HepG2 (cell line): Measurements from ENCODE around the gene CAP2. TPM values are rescaled to one million over a fixed set of nuclear protein-coding genes. Genes with fewer than 3 reads are reported as not detected.

Experiments
- ATAC-seq: fragments of 200-7000 bp; cut with Tn5 transposase; 3 replicates; pipeline ENCODE4 v1.9.1; 2020; ENCODE audit warnings: mild to moderate bottlenecking, moderate library complexity
- BruUV-seq: library from RNA; stranded (reverse); fragments of 400-500 nt; replicated peaks from 2 replicates; lab custom pipeline; 2021; lab: Mats Ljungman, UMichigan
- CTCF ChIA-PET: fragments of 300-600 bp; formaldehyde crosslinking; extraction: SDS; loops from one replicate; lab custom pipeline; 2021; ENCODE audit warnings: low total read pairs, inconsistent platforms, low intra/inter-chr PET ratio; lab: Yijun Ruan, JAX
- POLR2A ChIA-PET: fragments of 350-600 bp; sonication (Branson Sonifier 250); formaldehyde crosslinking; loops from one replicate; lab custom pipeline; 2020; ENCODE audit warnings: antibody characterized with exemption, inconsistent platforms; lab: Yijun Ruan, JAX
- DNase-seq: peaks from one replicate; pipeline ENCODE4 v3.0.0-alpha.2; 2015; ENCODE audit warnings: low spot score
- FAIRE-seq: peaks from 3 replicates; lab custom pipeline; 2011; peaks lifted over from hg19 to GRCh38; lab: Jason Lieb, UNC
- H2AFZ ChIP-seq: one replicate; pipeline ENCODE4 v1.6.1; 2011; ENCODE audit warnings: low read length, inconsistent platforms
- H3K27ac ChIP-seq: fragments of 300-600 bp; 3 replicates; pipeline ENCODE4 v1.8.0; 2011; ENCODE audit warnings: mixed run types, mild to moderate bottlenecking, mixed read lengths, low read length, inconsistent platforms; ENCODE audit not compliant: insufficient read depth; ENCODE audit errors: extremely low read length
- H3K27me3 ChIP-seq, 2 experiments: fragments of 200-600 bp in 1 of 2; 2 replicates in 1 of 2; 3 replicates in 1 of 2; pipeline versions ENCODE4 v1.6.0 to v1.8.0; 2011; ENCODE audit warnings: low read length in 2 of 2, mild to moderate bottlenecking in 2 of 2, moderate library complexity in 2 of 2, inconsistent platforms in 1 of 2; ENCODE audit not compliant: insufficient read depth in 2 of 2, control insufficient read depth in 1 of 2
- H3K36me3 ChIP-seq, 2 experiments: fragments of 200-600 bp in 1 of 2; replicated peaks in 1 of 2; 2 replicates in 1 of 2; 3 replicates in 1 of 2; pipeline versions ENCODE4 v1.5.1 to v1.8.0; 2011; ENCODE audit warnings: low read length in 2 of 2, inconsistent platforms in 1 of 2; ENCODE audit not compliant: insufficient read depth in 2 of 2, control insufficient read depth in 1 of 2
- H3K4me1 ChIP-seq: 2 replicates; pipeline ENCODE4 v1.5.1; 2012; ENCODE audit warnings: low read length, inconsistent platforms; ENCODE audit not compliant: insufficient read depth
- H3K4me2 ChIP-seq: 2 replicates; pipeline ENCODE4 v1.6.0; 2011; ENCODE audit warnings: low read depth, low read length, inconsistent platforms
- H3K4me3 ChIP-seq, 3 experiments: fragments of 200-600 bp in 1 of 3; sonication (generic), shearing (Covaris generic) in 1 of 3; replicated peaks in 1 of 3; 2 replicates each; pipeline ENCODE4 v1.5.1; 2011 to 2016; ENCODE audit warnings: low read length in 3 of 3, inconsistent platforms in 2 of 3, low read depth in 2 of 3, mild to moderate bottlenecking in 2 of 3, control low read depth in 1 of 3, mixed read lengths in 1 of 3; ENCODE audit not compliant: insufficient read depth in 1 of 3
- H3K79me2 ChIP-seq: one replicate; pipeline ENCODE4 v1.6.1; 2011; ENCODE audit warnings: low read length, inconsistent platforms; ENCODE audit not compliant: insufficient read depth
- H3K9ac ChIP-seq: 2 replicates; pipeline ENCODE4 v1.6.0; 2011; ENCODE audit warnings: mild to moderate bottlenecking, low read depth, low read length, inconsistent platforms; ENCODE audit not compliant: insufficient read depth
- H3K9me3 ChIP-seq: 2 replicates; pipeline ENCODE4 v1.5.1; 2012; ENCODE audit warnings: mild to moderate bottlenecking, low read length
- H4K20me1 ChIP-seq: 2 replicates; pipeline ENCODE4 v1.6.0; 2011; ENCODE audit warnings: inconsistent platforms, mild to moderate bottlenecking, low read length, moderate library complexity; ENCODE audit not compliant: insufficient read depth
- ADNP ChIP-seq: sonication (generic); formaldehyde crosslinking; IDR thresholded peaks from 2 replicates; pipeline ENCODE4 v1.4.0; 2020; ENCODE audit warnings: missing genetic modification reagents
- DNMT1 ChIP-seq: sonication (generic); formaldehyde crosslinking; IDR thresholded peaks from 2 replicates; pipeline ENCODE4 v1.5.1; 2020; ENCODE audit warnings: mild to moderate bottlenecking, missing genetic modification reagents
- GTF2F1 ChIP-seq: fragments of 150-350 bp; IDR thresholded peaks from 2 replicates; pipeline ENCODE4 v1.6.1; 2014; ENCODE audit warnings: low read length
- KAT8 ChIP-seq: IDR thresholded peaks from 2 replicates; pipeline ENCODE4 v1.6.1; 2016; ENCODE audit warnings: missing genetic modification reagents, missing compliant biosample characterization
- PHF8 ChIP-seq: sonication (generic); formaldehyde crosslinking; IDR thresholded peaks from 2 replicates; pipeline ENCODE4 v1.5.0; 2020; ENCODE audit warnings: missing genetic modification reagents
- RBM39 ChIP-seq: fragments of 200-400 bp; formaldehyde crosslinking; IDR thresholded peaks from one replicate; pipeline ENCODE4 v1.6.1; 2018; ENCODE audit warnings: antibody characterized with exemption, mild to moderate bottlenecking, low read depth, low read length; ENCODE audit not compliant: poor library complexity, severe bottlenecking
- SALL1 ChIP-seq: sonication (generic); formaldehyde crosslinking; IDR thresholded peaks from 2 replicates; pipeline ENCODE4 v1.8.0; 2022; ENCODE audit warnings: mild to moderate bottlenecking, missing genetic modification reagents
- WIZ ChIP-seq: sonication (generic); formaldehyde crosslinking; IDR thresholded peaks from 2 replicates; pipeline ENCODE4 v1.5.1; 2020; ENCODE audit warnings: mild to moderate bottlenecking, missing genetic modification reagents
- ZBTB38 ChIP-seq: sonication (generic); formaldehyde crosslinking; IDR thresholded peaks from 2 replicates; pipeline ENCODE4 v1.5.1; 2020; ENCODE audit warnings: mild to moderate bottlenecking, missing genetic modification reagents
- ZNF496 ChIP-seq: sonication (generic); formaldehyde crosslinking; IDR thresholded peaks from 2 replicates; pipeline ENCODE4 v1.8.1; 2023; ENCODE audit warnings: mild to moderate bottlenecking, moderate library complexity, missing genetic modification reagents; ENCODE audit not compliant: insufficient replicate concordance
- ZNF550 ChIP-seq: sonication (generic); formaldehyde crosslinking; IDR thresholded peaks from 2 replicates; pipeline ENCODE4 v1.4.0; 2020; ENCODE audit warnings: mild to moderate bottlenecking, missing genetic modification reagents, borderline replicate concordance
- ZNF678 ChIP-seq: sonication (generic); formaldehyde crosslinking; IDR thresholded peaks from 2 replicates; pipeline ENCODE4 v1.4.0; 2020; ENCODE audit warnings: mild to moderate bottlenecking, missing genetic modification reagents
- ZSCAN31 ChIP-seq: sonication (generic); formaldehyde crosslinking; IDR thresholded peaks from 2 replicates; pipeline ENCODE4 v1.5.0; 2020; ENCODE audit warnings: low read depth, mild to moderate bottlenecking, missing genetic modification reagents
- WGBS: methylation state at CpG from one replicate; pipeline ENCODE4 v1.1.6; 2017; ENCODE audit warnings: low lambda C conversion rate; 5-methylcytosine and 5-hydroxymethylcytosine counted together
- in situ Hi-C: cut with HindIII; loops from 2 replicates; pipeline ENCODE4 v1.10.0; 2017; ENCODE audit warnings: low pct_unique_long_range_greater_than_20kb; ENCODE audit not compliant: extremely low pct_ligation_motif_present
- intact Hi-C: fragments of 100-400 bp; cut with micrococcal nuclease; formaldehyde crosslinking; loops from one replicate; pipeline ENCODE4 v1.10.0; 2022; ENCODE audit not compliant: unreplicated experiment
- polyA plus RNA-seq, 8 experiments: library from polyadenylated mRNA; depleted of rRNA in 3 of 8; stranded (reverse) in 7 of 8; unstranded in 1 of 8; fragments of >200 nt; fragmentation: Illumina TruSeq in 4 of 8; extraction: Trizol in 4 of 8; gene quantifications; 2 replicates each; pipeline versions ENCODE4 v1.2.1 to v1.2.3, GENCODE V29; 2011 to 2016; ENCODE audit warnings: low read depth in 4 of 8, missing spikeins in 1 of 8, mixed read lengths in 1 of 8; ENCODE audit not compliant: insufficient read depth in 1 of 8
- total RNA-seq, 5 experiments: library from RNA; depleted of rRNA; stranded (reverse); fragments of >200 nt; fragmentation: Illumina TruSeq; extraction: Trizol; gene quantifications; 2 replicates each; pipeline ENCODE4 v1.2.3, GENCODE V29; 2016; ENCODE audit warnings: low read depth in 1 of 5
- TF ChIP-seq, protein P1 (sequence below): IDR thresholded peaks from 2 replicates; pipeline ENCODE4 v1.6.1; 2016; ENCODE audit warnings: mild to moderate bottlenecking
- TF ChIP-seq, protein P2 (sequence below): sonication (generic); formaldehyde crosslinking; IDR thresholded peaks from 2 replicates; pipeline ENCODE4 v1.4.0; 2020; ENCODE audit warnings: mild to moderate bottlenecking, missing genetic modification reagents
- TF ChIP-seq, protein P3 (sequence below): sonication (generic); formaldehyde crosslinking; IDR thresholded peaks from 2 replicates; pipeline ENCODE4 v1.8.1; 2023; ENCODE audit warnings: missing genetic modification reagents, mild to moderate bottlenecking, borderline replicate concordance

Gene CAP2
- total and polyA plus RNA-seq, 2 of the 13 experiments (the other 11 are each of a cell fraction or from before 2014, with no cell fraction given) = 7.9 to 53.1 TPM

DNA sequence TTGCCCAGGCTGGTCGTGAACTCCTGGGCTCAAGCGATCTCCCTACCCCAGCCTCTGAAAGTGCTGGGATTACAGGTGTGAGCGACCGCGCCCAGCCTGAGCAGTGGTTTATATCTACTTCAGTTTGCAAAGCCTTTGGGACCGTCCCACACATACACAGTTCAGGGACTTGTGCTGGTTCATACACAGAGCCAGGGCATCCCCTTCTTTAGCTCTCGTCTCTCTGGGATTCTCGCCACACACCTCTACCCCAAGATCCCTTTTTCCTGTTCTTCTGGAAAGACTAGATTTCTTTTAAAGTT, 12.5 kb downstream of the CAP2 start:
- ATAC-seq = peak; percentile 67
- ChIA-PET CTCF (no interaction called here), POLR2A (interaction anchor here (2.4 kb wide), 1 partner anchor 12 kb away, joined by 8 read pairs; the partner anchor contains the start of gene CAP2)
- Histone ChIP-seq H3K4me1 (peaks cover 37% of the 10 kb centered on the region), H3K27ac (peak overlapping the region; percentile 54), H3K4me2 (peak overlapping the region; percentile 62; the same call in 1 of the 2 replicates), H3K9me3 (0 out of 2 replicates have a peak, but pooled peaks cover 4% of the 10 kb centered on the region), H4K20me1 (no peaks in the 10 kb centered on the region), H3K4me3 (peak overlapping the region in 1 of 3 experiments; percentile 9; a peak in 2 of 6 replicates), H3K9ac (0 out of 2 replicates have a peak overlapping the region, but pooled peaks have one; percentile 17), H3K79me2 (peaks cover 12% of the 10 kb centered on the region), H3K27me3 (no peaks in the 10 kb centered on the region), H3K36me3 (no peaks in the 10 kb centered on the region), H2AFZ (no peak overlapping the region)
- FAIRE-seq = no peak
- intact Hi-C loops (no loop called here), in situ Hi-C loops (no loop called here)
- TF ChIP-seq ZBTB38 (CRISPR knock-in tag) (peak; percentile 71), SALL1 (CRISPR knock-in tag) (no peak), KAT8 (CRISPR knock-in tag) (0 out of 2 replicates have a peak, but pooled peaks have one; percentile 2)
- TF ChIP-seq, protein P1, sequence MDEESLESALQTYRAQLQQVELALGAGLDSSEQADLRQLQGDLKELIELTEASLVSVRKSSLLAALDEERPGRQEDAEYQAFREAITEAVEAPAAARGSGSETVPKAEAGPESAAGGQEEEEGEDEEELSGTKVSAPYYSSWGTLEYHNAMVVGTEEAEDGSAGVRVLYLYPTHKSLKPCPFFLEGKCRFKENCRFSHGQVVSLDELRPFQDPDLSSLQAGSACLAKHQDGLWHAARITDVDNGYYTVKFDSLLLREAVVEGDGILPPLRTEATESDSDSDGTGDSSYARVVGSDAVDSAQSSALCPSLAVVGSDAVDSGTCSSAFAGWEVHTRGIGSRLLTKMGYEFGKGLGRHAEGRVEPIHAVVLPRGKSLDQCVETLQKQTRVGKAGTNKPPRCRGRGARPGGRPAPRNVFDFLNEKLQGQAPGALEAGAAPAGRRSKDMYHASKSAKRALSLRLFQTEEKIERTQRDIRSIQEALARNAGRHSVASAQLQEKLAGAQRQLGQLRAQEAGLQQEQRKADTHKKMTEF (CRISPR knock-in tag) = no peak
- 88% methylated on average over 8 of the region's 8 CpGs for WGBS
- no peak for DNase-seq
- no TSS peak for BruUV-seq

DNA sequence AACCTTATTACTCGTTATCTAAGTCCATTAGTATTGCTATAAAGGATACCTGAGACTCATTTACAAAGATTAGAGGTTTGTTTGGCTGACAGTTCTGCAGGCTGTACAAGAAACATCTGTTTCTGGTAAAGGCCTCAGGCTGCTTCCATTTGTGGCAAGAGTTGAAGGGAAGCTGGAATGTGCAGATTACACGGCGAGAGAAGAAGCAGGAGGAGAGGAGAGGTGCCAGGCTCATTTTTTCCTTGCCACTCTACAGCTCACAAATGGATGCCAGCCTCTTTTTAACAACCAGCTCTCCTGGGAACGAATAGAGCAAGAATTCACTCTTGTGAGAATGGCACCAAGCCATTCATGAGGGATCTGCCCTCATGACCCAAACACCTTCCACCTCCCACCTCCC, 14.7 kb downstream of the CAP2 start:
- DNase-seq (no peak), ATAC-seq (no peak), FAIRE-seq (no peak)
- Histone ChIP-seq H3K36me3 (no peaks in the 10 kb centered on the region), H3K4me1 (peaks cover 37% of the 10 kb centered on the region), H2AFZ (no peak overlapping the region), H3K4me3 (no peak overlapping the region), H3K27me3 (no peaks in the 10 kb centered on the region), H3K9ac (no peak overlapping the region), H4K20me1 (no peaks in the 10 kb centered on the region), H3K4me2 (no peak overlapping the region), H3K79me2 (peaks cover 6% of the 10 kb centered on the region), H3K9me3 (0 out of 2 replicates have a peak, but pooled peaks cover 4% of the 10 kb centered on the region), H3K27ac (no peak overlapping the region)
- intact Hi-C loops (no loop called here), in situ Hi-C loops (no loop called here)
- CTCF ChIA-PET = no interaction called here
- no TSS peak for BruUV-seq
- WGBS = 95% methylated on average over 4 of the region's 4 CpGs
- POLR2A ChIA-PET = interaction anchor here (1.0 kb wide), 1 partner anchor 13 kb away, joined by 3 read pairs; no protein-coding TSS in a partner anchor
- no peak for TF ChIP-seq DNMT1 (CRISPR knock-in tag)
- TF ChIP-seq RBM39 = no peak
- TF ChIP-seq ZNF550 (CRISPR knock-in tag) = no peak
- no peak for TF ChIP-seq ZSCAN31
- TF ChIP-seq, protein P2, sequence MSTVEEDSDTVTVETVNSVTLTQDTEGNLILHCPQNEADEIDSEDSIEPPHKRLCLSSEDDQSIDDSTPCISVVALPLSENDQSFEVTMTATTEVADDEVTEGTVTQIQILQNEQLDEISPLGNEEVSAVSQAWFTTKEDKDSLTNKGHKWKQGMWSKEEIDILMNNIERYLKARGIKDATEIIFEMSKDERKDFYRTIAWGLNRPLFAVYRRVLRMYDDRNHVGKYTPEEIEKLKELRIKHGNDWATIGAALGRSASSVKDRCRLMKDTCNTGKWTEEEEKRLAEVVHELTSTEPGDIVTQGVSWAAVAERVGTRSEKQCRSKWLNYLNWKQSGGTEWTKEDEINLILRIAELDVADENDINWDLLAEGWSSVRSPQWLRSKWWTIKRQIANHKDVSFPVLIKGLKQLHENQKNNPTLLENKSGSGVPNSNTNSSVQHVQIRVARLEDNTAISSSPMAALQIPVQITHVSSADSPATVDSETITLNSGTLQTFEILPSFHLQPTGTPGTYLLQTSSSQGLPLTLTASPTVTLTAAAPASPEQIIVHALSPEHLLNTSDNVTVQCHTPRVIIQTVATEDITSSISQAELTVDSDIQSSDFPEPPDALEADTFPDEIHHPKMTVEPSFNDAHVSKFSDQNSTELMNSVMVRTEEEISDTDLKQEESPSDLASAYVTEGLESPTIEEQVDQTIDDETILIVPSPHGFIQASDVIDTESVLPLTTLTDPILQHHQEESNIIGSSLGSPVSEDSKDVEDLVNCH = no peak
- TF ChIP-seq PHF8 (CRISPR knock-in tag) = no peak
- TF ChIP-seq ADNP (CRISPR knock-in tag) = no peak
- TF ChIP-seq ZNF496 (CRISPR knock-in tag) = no peak
- no peak for TF ChIP-seq GTF2F1
- TF ChIP-seq ZNF678 (CRISPR knock-in tag) = no peak
- TF ChIP-seq WIZ (CRISPR knock-in tag) = no peak
- TF ChIP-seq, protein P3, sequence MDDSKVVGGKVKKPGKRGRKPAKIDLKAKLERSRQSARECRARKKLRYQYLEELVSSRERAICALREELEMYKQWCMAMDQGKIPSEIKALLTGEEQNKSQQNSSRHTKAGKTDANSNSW (CRISPR knock-in tag) = no peak
